Motor neuron (in vitro differentiated cells): ENCODE data around the gene ANKFY1. TPM values are rescaled to one million over a fixed set of nuclear protein-coding genes. Genes with fewer than 3 reads are reported as not detected.
"Not testable (repeated sequence)": the region's sequence is repeated elsewhere in the genome, so short reads cannot be mapped to it uniquely, and the experiment has no call there.

Experiments used
- ATAC-seq, 8 experiments: fragments of 200-7000 bp; cut with Tn5 transposase; replicated peaks in 6 of 8; 2 replicates each; pipeline ENCODE4 v1.8.0; 2021; ENCODE audit warnings: mild to moderate bottlenecking in 8 of 8, moderate library complexity in 8 of 8
- H3K27ac ChIP-seq, 2 donors: fragments of 250-450 bp; sonication (Bioruptor Pico); 2 replicates each; pipeline ENCODE4 v1.9.0; 2021; ENCODE audit warnings: antibody characterized with exemption in 2 of 2, mild to moderate bottlenecking in 2 of 2, moderate library complexity in 1 of 2
- H3K4me1 ChIP-seq, 2 donors: fragments of 250-450 bp; sonication (Bioruptor Pico); replicated peaks in 1 of 2; 2 replicates each; pipeline ENCODE4 v1.6.1; 2021; ENCODE audit warnings: antibody characterized with exemption in 2 of 2, mild to moderate bottlenecking in 2 of 2, moderate library complexity in 1 of 2
- H3K4me3 ChIP-seq, 5 donors: fragments of 250-450 bp; sonication (Bioruptor Pico); 2 replicates each; pipeline ENCODE4 v1.9.0; 2021; ENCODE audit warnings: antibody characterized with exemption in 5 of 5, mild to moderate bottlenecking in 5 of 5, moderate library complexity in 4 of 5
- WGBS, 10 experiments: fragments of 450-650 bp; shearing (Covaris generic); methylation state at CpG; one replicate each; pipeline ENCODE4 v1.0.0; 2022; 5-methylcytosine and 5-hydroxymethylcytosine counted together
- in situ Hi-C, 9 experiments: fragments of 400-800 bp; cut with MboI; loops; one replicate each; pipeline ENCODE4 v1.15.0; 2021; ENCODE audit warnings: low sequenced_read_pairs in 9 of 9, low pct_unique_long_range_greater_than_20kb in 2 of 9; ENCODE audit not compliant: unreplicated experiment in 9 of 9
- total RNA-seq, 8 experiments: library from RNA; unstranded; fragments of 300-600 nt; gene quantifications; 2 replicates each; pipeline versions ENCODE4 v1.2.3 to v1.2.4, GENCODE V29; 2022

The ANKFY1 gene
- total RNA-seq, 8 experiments from 2014 or later = 17.0 to 49.1 (median 25.4) TPM

DNA sequence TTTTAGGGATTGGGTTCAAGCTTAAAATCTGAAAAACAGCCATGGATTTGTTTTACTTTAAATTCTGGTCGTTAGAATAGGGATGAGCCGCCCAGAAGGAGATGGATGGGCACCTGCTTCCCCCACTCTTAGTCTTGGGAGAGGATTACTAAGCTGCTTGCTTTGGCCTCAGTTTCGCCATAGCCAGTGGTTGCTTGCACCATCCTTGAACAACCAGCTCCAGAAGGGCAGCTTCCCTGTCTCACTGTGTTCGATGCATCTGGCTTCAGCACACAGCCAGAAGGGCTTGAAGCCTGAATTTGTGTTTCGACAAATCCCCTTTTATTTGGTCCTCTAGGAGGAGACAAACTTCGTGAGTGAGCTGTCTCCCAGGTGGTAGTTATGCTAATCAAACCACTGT is 113.7 kb downstream of the ANKFY1 start:
- Histone ChIP-seq H3K27ac (no peak overlapping the region), H3K4me1 (no peaks in the 10 kb centered on the region), H3K4me3 (no peak overlapping the region)
- WGBS, 10 experiments = 65 to 93% (median 80%) methylated on average over 1 to 6 of the region's 6 CpGs; no CpG with 5 or more reads in 2 of the 10 experiments
- ATAC-seq = no peak
- in situ Hi-C loops = no loop called here

DNA sequence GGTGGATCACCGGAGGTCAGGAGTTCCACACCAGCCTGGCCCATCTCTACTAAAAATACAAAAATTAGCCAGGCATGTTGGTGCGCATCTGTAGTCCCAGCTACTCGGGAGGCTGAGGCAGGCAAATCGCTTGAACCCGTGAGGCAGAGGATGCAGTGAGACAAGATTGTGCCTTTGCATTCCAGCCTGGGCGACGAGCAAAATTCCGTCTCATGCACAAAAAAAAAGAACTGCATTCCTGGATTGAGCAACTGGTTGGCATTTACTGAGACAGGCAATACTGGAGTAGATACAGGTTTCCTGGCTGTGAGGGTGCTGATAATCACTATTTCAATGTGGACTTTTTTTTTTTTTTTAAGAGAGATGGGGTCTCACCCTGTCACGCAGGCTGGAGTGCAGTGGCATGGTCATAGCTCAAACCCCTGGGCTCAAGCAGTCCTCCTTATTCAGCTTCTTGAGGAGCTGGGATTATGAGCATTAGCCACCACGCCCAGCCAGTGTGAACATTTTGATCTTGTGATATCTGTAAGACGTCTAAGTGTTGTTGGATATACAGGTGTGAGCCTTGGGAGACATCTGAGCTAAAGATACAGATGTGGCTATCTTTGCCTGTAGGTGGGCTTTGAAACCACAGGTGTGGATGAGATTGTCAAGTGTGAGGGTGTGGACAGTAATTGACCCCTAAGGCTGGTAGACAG is 115.0 kb downstream of the ANKFY1 start:
- in situ Hi-C loops = no loop called here
- WGBS, 10 experiments = 60 to 100% (median 88%) methylated on average over 1 to 9 of the region's 11 CpGs; no CpG with 5 or more reads in 1 of the 10 experiments
- no peak overlapping the region for H3K27ac ChIP-seq

DNA sequence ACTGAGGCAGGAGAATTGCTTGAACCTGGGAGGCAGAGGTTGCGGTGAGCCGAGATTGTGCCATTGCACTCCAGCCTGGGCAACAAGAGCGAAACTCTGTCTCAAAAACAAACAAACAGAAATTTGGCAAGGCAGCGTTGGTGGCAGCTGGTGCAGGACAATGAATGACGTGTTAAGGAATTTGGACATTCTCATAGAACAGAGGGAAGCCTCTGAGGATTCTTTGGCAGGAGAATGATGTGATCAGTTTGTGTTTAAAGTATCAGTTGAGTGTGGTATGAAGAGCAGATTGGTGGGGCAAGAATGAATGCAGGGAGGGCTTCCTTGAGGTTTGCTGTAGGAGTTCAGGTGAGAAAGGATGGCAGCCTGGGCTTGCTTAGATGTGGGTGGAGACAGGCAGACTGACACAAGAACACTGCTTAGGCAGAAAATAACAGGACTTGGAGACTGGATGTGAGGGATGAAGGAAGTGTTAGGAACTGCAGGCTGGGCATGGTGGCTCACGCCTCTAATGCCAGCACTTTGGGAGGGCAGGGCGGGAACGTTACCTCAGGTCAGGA is 115.9 kb downstream of the ANKFY1 start:
- in situ Hi-C loops = no loop called here
- Histone ChIP-seq H3K4me3 (no peak overlapping the region), H3K4me1 (peaks cover 0 to 2% of the 10 kb centered on the region in 2 donors), H3K27ac (no peak overlapping the region)
- no peak for ATAC-seq
- 33 to 93% (median 49%) methylated on average over 1 to 5 of the region's 8 CpGs; no CpG with 5 or more reads in 6 of the 10 experiments for WGBS, 10 experiments

More for the DNA sequence above, 115.0 kb downstream of the ANKFY1 start:
- Histone ChIP-seq H3K4me3 (no peak overlapping the region), H3K4me1 (peaks cover 0 to 2% of the 10 kb centered on the region in 2 donors)
- no peak for ATAC-seq

DNA sequence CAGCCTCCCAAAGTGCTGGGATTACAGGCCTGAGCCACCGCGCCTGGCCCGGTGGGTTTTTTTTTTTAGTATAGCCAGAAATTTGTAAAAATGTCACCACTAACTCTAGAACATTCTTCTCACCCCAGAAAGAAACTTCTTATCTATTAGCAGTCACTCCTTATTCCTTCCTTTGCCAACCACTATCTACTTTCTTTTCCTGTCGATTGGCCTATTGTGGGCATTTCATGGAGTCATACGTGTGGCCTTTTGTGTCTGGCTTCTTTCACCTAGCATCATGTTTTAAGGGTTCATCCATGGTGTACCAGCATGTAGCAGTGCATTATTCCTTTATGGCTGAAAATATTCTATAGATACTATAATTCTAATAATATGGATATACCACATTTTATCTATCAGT is 117.1 kb downstream of the ANKFY1 start:
- no peak overlapping the region for H3K4me3 ChIP-seq
- no peak overlapping the region for H3K27ac ChIP-seq
- ATAC-seq = no peak
- WGBS, 10 experiments = 75 to 100% (median 91%) methylated on average over 1 to 5 of the region's 5 CpGs; no CpG with 5 or more reads in 2 of the 10 experiments
- in situ Hi-C loops = no loop called here
- peaks cover under 1 to 5% of the 10 kb centered on the region in 2 donors for H3K4me1 ChIP-seq

DNA sequence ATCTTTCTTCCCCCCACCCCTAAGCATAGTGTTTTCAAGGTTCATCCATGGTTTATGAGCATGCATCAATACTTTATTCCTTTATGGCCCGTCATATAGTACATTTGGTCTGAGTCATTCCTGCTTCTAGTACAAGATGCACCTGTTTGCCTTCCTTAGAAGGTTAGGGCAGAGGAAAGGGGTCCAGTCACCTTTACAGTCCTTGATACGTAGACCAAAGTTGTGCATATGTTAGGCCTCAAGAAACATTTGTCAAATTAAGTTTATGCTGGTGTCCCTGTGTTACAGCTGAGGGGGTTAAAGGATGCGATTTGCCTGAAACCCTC is 119.4 kb downstream of the ANKFY1 start:
- H3K4me1 ChIP-seq = peaks cover 6 to 12% of the 10 kb centered on the region in 2 donors
- H3K4me3 ChIP-seq = peak overlapping the region; percentile 73 to 90 (median 82)
- in situ Hi-C loops = no loop called here
- ATAC-seq = no peak
- peak overlapping the region; percentile 98 to 99 for H3K27ac ChIP-seq
- 54 to 100% (median 65%) methylated on average over 1 to 3 of the region's 3 CpGs; no CpG with 5 or more reads in 4 of the 10 experiments for WGBS, 10 experiments

DNA sequence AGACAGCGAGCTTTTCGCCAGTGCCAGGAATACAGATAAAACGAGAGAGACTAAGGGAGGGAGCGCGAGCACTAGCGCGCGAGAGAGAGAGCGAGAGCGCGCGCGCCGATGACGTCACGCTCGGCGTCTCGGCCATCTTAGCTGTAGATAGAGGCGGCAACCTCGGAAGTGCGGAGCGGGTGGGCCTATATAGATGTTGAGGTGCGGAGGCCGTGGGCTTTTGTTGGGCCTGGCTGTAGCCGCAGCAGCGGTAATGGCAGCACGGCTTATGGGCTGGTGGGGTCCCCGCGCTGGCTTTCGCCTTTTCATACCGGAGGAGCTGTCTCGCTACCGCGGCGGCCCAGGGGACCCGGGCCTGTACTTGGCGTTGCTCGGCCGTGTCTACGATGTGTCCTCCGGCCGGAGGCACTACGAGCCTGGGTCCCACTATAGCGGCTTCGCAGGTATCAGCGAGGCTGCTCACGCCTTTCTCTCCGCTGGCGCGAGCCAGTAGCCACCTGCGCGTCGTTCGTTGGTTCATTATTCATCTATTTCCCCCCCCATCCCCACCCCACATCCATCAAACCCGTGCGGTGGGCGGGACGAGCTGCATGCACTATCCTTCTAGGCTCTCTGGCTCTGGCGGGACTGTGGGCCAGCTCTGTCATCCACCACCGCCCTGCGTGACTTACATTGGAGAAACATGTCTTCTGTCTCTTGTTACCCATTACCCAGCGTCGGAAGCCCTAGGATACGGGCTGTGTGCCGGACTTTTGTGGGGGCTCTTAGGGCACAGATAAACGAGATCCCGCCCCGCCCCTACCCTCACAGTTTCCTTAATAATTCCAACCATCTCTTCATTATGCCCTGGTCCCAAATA is 120.0 kb downstream of the ANKFY1 start:
- in situ Hi-C loops = no loop called here

DNA sequence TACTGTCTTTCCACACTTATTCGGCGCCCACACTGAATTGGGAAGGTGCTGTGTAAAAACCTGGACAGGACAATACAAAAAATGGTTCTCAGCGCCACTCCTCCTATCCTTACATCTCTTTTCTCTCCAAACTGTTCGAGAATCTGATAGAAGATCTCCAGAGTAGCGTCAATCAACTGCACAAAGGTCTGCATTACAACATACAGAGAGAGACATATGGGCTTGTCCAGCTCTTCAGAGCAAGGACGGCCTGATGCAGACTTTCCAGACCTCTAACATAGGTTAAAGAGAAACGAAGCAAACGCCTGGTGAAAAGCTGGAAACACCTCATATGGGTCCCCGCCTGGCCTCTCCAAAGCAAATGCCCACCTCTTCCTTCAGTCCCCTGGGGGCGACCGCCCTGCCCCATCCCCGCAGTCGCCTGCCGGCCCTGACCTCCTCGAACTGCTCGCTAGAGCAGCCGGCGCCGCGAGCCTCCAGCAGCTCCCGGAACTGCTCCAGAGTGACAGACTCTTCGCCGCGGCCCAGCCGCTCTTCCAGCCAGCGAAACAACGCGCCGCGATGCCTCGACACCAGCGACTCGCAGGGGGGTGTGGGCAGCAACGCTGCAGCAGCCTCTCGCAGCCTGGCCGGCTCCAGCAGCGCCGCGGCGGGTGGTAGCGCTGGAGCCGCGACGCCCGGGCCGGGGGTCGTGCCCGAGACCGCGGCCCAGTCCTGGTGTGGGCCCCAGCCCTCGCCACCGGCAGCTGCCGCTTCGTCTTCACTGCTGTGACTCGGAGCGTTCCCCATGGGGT is 121.5 kb downstream of the ANKFY1 start:
- peak in 6 of 8 experiments; percentile 6 to 20 (median 10) for ATAC-seq
- 0 to 56% (median 11%) methylated on average over 1 to 30 of the region's 56 CpGs; no CpG with 5 or more reads in 1 of the 10 experiments for WGBS, 10 experiments
- in situ Hi-C loops = no loop called here
- H3K4me1 ChIP-seq = peaks cover 6 to 12% of the 10 kb centered on the region in 2 donors
- H3K27ac ChIP-seq = peak overlapping the region; percentile 81 to 98
- peak overlapping the region; percentile 73 to 90 (median 82) for H3K4me3 ChIP-seq

More for the DNA sequence above, 120.0 kb downstream of the ANKFY1 start:
- peak; percentile 74 to 85 (median 76) for ATAC-seq
- H3K4me1 ChIP-seq = peaks cover 6 to 12% of the 10 kb centered on the region in 2 donors
- peak overlapping the region; percentile 73 to 90 (median 82) for H3K4me3 ChIP-seq
- 0 to 8% (median 3%) methylated on average over 1 to 27 of the region's 69 CpGs; no CpG with 5 or more reads in 2 of the 10 experiments for WGBS, 10 experiments
- H3K27ac ChIP-seq = peak overlapping the region; percentile 98 to 99

DNA sequence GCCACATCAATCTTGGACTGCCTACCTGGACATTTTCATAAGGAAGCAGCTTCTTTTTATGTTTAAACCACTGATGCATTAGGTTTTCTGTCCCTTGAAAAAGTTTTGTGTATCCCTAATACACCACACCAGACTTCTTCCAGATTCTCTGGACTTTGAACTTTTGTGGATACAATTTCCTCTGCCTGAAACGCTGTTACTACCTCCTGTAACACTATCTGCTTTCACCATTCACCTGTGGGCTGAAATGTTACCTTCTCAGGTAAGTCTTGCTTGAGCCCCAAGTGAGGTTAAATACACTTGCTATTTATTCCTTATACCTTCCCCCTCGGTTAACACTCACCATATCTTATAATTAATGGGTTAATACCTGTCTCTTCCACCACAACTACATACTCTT is 123.7 kb downstream of the ANKFY1 start:
- ATAC-seq = no peak
- 80 to 100% (median 88%) methylated on average over 1 to 2 of the region's 2 CpGs; no CpG with 5 or more reads in 1 of the 10 experiments for WGBS, 10 experiments
- H3K4me1 ChIP-seq = peaks cover 6 to 12% of the 10 kb centered on the region in 2 donors

DNA sequence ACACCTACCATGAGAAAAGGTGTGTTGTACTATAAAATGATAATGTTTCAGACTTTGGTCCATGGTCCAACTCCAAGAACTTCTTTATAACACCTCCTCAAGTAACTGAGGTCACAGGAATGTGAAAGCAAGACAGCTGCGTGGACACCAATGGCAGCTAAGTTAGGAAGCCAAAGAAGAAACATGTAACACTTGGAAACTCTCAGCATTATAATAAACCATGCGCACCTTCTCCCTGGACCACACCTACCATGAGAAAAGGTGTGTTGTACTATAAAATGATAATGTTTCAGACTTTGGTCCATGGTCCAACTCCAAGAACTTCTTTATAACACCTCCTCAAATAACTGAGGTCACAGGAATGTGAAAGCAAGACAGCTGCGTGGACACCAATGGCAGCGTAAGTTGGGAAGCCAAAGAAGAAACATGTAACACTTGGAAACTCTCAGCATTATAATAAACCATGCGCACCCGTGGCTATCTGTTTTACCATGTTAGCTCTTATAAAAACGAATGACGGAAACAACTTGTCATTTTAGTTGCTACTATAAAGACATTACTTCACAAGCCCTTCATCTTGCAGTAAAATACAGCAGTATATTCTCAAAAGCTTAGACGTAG is 124.8 kb downstream of the ANKFY1 start:
- ATAC-seq, in situ Hi-C loops, H3K27ac ChIP-seq, H3K4me3 ChIP-seq: not testable (repeated sequence)
- 74 to 100% (median 83%) methylated on average over 1 to 9 of the region's 9 CpGs for WGBS, 10 experiments
- H3K4me1 ChIP-seq = peaks cover 6 to 10% of the 10 kb centered on the region in 2 donors

More for the DNA sequence above, 123.7 kb downstream of the ANKFY1 start:
- no peak overlapping the region for H3K27ac ChIP-seq
- in situ Hi-C loops = no loop called here
- H3K4me3 ChIP-seq = no peak overlapping the region

DNA sequence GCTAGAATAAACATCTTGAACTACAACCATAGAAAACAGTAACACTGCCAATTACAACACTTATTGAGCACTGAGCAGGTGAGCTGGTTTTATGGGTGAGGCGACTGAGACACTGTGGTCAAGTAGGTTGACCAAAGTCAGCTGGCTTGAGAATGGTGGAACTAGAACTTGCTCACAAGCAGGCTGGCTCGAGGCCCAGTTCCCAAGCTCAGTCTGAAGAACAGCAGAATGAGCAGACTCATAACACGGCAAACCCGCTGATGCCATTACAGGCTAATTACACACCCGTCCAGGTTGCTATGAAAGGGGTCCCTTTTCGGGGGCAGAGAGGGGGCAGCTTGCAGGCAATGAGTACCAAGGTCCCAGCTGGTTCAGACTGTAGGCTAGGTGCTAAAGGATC is 127.4 kb downstream of the ANKFY1 start:
- no peak for ATAC-seq
- in situ Hi-C loops = no loop called here
- no peak overlapping the region for H3K4me3 ChIP-seq
- WGBS, 10 experiments = 75 to 100% (median 93%) methylated on average over 1 to 5 of the region's 6 CpGs; no CpG with 5 or more reads in 4 of the 10 experiments
- no peak overlapping the region for H3K27ac ChIP-seq
- H3K4me1 ChIP-seq = peaks cover 3 to 5% of the 10 kb centered on the region in 2 donors

DNA sequence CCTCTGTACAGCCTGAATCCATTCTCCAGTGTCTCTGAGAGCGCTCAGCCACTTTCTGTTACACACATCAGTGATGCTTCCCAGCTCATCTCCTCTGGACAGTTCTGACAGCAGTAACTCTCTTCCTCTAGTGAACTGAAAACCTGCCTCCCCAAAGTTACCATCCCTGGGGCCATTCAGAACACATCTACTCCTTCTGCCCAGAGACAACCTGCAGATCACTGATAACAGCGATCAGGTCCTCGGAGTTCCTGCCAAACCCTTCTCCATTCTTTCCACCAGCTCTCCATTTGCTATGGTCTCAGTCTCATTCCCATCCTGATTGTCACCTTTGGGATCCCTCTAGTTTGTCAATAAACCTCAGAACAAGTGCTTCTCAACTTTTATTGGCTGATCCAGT is 128.3 kb downstream of the ANKFY1 start:
- no peak for ATAC-seq
- no peak overlapping the region for H3K4me3 ChIP-seq
- H3K4me1 ChIP-seq = no peaks in the 10 kb centered on the region
- in situ Hi-C loops = no loop called here
- H3K27ac ChIP-seq = no peak overlapping the region
- 80 to 100% (median 98%) methylated on average over 1 to 3 of the region's 3 CpGs; no CpG with 5 or more reads in 4 of the 10 experiments for WGBS, 10 experiments

DNA sequence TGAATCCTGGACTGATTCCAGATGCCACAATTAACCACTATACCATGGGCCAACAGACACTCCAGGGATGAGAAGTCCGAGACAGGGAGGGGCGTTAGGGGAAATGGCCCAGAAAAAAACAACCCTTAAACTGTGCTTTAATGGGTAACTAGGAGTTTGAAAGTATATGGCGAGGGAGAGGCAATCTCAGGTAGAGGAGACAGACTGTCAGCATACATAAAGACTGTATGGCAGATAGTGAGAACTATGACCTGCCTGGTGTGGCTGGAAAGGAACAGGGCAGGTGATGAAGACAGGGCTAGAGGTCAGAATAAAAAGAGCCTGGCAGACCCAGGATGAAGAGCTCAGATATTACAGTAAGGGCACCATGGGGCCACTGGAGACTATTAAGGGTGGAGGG is 129.1 kb downstream of the ANKFY1 start:
- H3K27ac ChIP-seq = no peak overlapping the region
- H3K4me3 ChIP-seq = no peak overlapping the region
- in situ Hi-C loops = no loop called here
- H3K4me1 ChIP-seq = no peaks in the 10 kb centered on the region
- no peak for ATAC-seq
- WGBS, 10 experiments = 83 to 100% (median 94%) methylated on average over 1 to 3 of the region's 3 CpGs; no CpG with 5 or more reads in 2 of the 10 experiments
